GM18517 (cell line): Measurements from ENCODE around the gene AADAT.
"Not testable (repeated sequence)": the region's sequence is repeated elsewhere in the genome, so short reads cannot be mapped to it uniquely, and the experiment has no call there.

Experiments
- ATAC-seq: cut with Tn5 transposase; IDR thresholded peaks from one replicate; pipeline ENCODE4 v1.9.1; 2021; ENCODE audit warnings: mild to moderate bottlenecking, moderate library complexity; ENCODE audit not compliant: unreplicated experiment

Gene AADAT

DNA sequence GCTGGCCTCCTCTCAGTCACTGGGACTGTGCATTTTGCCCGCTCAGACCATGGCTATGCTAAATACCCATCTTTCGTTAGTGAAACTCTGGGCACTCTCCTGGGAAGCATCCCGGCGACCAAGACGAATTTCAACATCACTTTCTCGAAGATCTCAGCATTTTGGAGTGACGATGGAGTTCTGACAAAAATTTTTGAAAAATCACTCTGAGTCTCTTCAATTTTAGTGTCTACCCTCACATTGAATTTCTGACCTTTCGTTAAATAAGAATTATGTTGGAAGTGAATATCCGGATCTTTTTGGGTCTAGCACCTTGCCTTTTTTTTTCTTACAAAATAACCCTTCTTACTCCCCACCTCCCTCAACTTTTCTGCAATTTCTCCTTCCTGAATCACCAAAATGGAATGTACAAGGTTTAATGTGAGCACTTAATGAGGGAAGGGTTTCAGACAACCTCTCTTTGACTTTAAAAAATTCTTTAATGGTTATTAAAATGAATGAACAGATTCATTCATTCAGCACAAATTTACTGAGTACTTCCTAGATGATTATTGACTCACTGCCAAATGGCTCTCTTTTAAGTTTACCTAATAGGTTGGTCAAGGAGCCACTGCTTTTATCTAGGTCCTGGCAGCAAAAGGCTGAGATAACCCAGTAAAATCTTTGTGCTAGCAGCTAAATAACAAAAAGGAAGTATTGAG is 746 bp upstream of the AADAT start:
- ATAC-seq: no peak

DNA sequence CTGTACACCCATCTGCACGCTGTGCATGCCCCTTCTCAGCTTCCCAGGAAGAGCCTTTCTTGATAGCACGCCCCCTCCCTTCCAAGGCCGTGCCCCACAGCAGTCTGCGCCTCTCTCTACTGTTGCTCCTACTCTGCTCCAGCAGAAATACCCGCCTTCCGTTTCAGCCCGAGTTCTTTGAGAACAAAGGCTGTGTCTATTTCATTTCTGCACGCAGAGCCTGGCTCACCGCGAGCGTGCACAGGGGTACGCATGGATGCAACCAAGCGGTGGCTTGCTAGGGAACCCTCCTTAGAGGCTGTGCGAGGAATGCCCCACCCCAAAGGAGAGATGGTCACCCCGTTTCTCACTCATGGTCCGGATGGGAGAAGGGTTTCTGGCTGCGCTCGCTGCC is 485 bp downstream of the AADAT start:
- ATAC-seq: no peak

DNA sequence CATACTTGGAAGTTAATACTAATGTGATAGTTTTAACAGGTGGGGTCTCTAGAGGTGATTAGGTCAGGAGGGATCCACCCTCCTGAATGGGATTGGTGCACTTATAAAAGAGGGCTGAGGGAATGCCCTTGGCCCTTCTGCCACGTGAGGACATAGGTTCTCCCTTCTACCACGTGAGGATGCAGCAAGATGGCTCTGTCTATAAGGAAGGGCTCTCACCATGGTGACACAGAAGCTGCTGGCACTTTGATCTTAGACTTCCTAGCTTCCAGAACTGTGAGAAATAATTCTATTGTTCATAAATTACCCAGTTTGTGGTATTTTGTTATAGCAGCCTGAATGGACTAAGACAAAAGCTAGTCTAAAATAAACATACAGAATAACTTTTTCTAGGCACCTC is 1.0 kb downstream of the AADAT start:
- no peak for ATAC-seq

DNA sequence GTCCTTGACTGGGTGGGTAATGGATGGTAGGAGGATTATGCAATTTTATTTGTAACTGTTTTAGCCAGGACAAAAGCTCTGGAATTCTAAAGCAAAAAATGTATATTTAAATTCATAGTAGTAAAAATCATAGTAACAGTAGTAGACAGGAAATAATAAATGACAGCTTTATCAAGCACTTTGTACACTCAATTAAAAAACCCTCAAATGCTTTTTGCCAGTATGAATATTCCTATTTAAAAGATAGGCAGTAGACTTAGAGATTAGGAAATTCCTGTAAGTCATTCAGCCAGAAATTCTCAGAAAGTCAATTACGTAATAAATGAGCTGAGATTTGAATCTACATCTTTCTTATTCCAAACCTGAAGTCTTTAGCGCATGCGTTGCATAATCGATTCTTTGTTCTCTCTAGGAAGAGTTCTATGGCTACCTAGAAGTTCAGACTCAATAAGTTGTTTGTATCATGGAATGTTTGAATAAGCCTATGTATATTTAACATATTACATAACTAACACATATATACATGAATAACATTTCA is 2.5 kb downstream of the AADAT start:
- no peak for ATAC-seq

DNA sequence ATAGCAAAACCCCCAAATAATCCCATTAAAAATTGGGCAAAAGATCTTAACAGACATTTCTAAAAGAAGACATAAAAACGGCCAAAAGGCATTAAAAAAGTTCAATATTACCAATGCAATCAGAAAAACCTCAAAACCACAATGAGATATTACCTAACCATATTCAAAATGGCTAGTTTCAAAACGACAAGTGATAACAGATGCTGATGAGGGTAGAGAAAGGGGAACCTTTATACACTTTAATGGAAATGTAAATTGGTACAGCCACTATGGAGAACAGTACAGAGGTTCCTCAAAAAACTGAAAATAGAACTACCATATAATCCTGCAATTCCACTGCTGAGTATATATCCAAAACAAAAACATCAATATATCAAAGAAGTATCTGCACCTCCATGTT is 6.2 kb downstream of the AADAT start:
- no peak for ATAC-seq

DNA sequence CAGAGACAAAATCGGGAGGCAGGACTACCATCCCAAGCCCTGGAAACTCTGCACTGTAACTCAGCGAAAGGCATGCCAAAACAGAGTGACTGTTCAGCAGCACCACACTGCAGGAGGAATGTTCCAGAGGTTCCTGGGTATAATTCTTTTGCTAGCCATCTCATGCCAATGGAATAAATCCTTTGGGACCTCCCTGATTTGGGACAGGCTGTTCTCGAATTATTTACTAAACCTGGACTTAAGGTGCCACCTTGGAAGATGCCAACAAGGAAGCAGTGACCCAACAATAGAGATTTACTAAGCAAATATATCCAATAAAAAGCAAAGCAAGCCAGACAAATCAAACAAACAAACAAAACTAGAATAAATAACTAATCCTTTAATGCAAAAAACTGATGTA is 9.3 kb downstream of the AADAT start:
- no peak for ATAC-seq

DNA sequence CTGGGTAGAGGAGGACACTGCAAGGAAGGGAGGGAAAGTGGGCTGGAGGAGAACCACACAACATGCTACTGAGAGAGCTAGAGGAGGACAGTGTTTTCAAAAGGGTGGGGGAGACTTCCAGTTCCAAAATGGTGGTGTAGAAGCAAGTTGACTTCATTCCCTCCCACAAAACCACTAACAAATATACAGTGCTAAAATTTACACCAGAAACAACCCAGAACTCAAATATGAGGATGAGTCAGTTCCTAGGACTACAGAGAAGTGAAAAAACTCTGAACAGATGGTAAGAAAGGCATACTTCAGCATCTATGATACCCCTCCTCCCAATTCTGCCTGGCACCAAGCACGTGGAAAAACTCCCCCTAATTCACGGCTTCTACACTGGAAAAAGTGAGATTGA is 9.8 kb downstream of the AADAT start:
- no peak for ATAC-seq

DNA sequence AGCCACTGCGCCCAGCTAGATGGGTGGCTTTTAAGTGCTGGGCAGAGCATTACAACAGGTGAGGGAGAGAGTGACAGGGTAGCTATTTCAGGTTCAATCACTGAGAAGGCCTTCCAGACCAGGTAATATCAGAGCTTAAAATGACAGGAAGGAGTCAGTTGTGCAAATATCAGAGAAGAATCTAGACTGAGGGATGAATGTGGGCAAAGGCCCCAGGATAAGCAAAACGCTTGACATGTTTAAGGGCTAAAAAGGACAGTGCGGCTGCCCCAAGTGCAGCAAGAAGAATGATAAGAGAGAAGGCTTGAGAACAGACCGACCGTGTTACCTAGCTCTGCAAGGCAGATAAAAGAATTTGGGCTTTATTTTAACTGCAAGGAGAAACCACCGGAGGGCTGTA is 18.6 kb downstream of the AADAT start:
- no peak for ATAC-seq

DNA sequence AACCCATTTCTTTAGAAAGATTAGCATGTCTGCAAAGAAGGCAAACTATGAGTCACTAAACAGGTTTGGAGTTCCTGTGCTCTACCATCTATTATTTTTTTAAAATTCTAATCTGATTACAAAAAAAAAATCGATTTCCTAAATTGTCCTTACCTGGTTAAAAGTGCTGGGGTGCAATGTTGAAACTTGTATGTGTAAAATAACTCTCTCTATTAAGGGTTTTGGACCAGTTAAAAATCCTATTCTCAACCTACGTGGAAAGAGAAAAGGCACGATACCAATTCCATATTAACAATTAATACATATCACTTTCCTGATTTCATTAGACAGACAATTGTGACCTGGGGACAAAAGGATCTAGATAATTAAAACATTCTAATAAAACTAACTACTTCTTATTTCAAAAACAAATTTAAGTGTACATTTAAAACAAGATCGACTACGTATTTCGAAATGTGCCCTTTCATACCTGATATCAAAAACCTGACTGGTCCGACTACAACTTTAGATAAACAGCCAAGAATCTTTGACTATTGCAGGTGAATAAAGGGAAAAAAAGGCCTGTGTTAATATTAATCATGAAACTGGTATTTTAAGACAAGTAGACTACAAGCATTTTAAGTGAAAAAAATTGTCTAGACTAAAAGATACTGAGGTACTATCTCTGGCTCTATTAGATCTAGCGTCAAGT is 21.2 kb downstream of the AADAT start:
- ATAC-seq: no peak

DNA sequence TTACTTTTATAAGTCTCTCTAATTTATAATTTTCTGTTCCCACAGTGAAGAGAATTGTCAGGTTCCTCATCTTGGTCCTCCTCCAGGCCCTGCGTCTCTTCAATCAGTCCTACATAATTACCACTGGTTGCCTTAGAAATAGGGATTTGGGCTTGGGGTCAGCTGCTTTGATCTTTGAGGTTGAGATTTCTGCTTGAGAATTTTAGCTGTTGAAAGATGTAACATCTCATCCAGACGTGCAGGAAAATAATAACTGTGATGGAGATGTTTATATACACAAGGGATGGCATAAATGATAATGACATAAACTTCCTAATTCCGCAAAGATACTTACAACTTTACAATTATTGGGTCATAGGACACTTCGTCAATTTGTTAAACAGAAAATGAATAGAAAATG is 30.3 kb downstream of the AADAT start:
- ATAC-seq: no peak

DNA sequence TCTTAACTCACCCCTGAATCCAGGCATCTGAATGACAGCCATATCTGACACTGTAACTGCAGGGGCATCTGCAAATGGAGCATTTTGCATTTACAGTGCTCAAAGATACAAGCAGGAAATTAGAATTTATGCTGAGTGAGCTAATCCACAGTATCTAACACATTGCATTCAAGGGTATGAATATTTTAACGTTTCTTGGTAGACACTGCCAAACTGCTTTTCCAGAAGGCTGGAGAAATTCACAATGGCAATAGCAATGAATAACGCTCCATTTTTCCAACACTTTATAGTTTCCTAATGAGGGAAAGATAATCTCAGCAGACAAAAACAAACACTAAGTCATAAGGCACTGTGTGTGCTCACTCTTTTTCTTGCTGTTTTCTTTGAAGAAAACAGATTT is 30.9 kb downstream of the AADAT start:
- ATAC-seq: no peak

DNA sequence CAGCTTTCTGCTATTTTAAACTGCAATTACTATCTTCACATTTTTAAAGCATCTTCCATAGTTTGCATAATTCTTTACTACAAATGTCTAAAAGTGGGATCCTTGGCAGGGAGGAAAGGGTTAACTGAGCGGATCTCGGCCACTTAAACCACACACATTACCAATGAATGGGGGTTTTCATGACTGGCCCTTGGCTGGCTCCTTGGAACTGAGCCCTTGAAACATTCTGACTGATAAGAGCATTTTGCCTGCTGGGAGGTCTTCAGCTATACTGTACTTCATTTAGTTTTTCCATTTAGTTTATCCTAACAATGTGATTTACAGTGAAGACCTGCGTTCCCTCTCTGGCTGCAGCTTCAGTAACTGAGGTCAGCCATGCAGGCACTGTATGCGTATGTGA is 31.9 kb downstream of the AADAT start:
- ATAC-seq: no peak

DNA sequence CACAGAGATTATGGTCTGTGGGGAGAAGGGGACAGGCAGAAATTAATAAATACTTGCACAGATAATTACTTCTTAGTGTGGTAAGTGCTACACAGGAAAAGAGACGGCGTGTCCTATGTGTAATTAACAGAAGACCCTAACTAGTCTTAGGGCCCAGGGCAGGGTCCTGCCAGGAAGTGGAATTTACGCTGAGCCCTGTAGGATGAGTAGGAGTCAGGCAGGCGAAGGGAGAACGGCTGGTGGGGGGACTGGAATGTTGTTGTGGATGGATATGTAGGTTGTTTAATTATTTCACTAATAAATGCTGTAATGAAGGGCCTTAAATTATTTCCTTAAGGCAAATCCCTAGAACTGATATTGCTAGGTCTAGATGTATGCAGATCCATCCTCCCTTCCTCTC is 36.8 kb downstream of the AADAT start:
- no peak for ATAC-seq

DNA sequence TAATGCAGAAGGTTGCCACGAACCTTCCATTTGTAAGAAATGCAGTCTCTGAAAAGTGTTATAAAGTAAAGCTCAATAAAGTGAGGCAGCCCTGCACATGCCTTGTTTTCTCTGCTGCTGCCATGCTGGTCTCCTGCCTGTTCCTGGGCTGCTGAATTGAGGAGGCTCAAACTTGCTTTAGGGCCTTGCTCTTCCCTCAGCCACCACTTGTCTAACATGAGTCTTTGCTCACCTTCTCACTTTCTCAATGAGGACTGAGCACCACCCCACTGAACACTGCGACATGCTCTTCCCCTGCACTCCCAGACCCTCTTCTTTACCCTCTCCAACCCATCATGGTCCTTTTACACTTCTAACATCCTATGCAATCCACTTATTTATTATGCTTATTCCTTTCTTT is 38.4 kb downstream of the AADAT start:
- ATAC-seq: no peak

DNA sequence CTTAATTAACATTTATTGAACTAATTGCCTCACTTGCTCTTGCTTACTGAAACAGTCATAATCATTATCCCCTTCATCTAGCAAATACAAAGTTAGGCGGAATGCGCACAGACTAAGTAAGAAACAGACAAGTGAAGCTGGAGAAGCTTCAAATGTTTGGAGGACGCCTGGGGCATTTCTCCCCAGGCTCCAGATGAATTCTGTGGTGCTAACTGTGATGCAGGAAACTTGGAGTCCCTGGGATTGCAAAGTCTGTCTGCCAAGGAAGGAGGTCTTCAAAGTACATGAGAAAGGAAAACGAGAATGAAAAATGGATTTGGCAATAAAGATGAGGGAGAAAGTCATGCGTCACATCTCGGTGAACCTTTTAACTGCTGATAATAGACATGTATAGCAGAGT is 40.0 kb downstream of the AADAT start:
- no peak for ATAC-seq

DNA sequence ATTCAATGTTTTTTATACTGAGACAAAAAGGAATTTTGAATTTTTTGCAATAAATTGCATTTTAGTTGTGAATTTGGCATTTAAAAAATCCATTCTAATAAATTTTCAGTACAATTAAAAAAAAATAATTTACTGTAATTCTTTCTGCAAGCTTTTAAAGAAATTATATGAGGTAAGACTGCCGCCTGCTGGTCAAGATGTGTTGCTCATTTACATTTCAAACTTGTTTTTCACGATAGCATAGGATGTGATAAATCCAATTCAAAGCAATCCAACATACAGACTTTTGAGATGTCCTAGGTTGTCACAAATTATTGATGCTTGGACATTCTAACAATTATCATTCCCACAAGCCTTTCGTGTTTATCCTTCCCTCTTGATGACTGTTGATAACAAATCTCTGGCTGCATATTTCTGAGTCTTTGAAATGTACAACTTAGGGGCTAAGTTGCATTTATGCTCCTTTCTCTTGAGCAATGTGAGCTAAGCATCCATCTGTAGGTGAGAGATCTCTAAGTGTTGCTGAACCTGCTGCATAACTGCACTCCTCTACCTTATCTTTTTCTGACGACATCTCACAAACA is 41.9 kb downstream of the AADAT start:
- no peak for ATAC-seq

DNA sequence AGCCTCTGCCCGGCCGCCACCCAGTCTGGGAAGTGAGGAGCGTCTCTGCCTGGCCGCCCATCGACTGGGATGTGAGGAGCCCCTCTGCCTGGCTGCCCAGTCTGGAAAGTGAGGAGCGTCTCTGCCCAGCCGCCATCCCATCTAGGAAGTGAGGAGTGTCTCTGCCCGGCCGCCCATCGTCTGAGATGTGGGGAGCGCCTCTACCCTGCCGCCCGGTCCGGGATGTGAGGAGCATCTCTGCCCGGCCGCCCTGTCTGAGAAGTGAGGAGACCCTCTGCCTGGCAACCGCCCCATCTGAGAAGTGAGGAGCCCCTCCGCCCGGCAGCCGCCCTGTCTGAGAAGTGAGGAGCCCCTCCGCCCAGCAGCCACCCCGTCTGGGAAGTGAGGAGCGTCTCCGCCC is 43.6 kb downstream of the AADAT start:
- ATAC-seq: not testable (repeated sequence)

DNA sequence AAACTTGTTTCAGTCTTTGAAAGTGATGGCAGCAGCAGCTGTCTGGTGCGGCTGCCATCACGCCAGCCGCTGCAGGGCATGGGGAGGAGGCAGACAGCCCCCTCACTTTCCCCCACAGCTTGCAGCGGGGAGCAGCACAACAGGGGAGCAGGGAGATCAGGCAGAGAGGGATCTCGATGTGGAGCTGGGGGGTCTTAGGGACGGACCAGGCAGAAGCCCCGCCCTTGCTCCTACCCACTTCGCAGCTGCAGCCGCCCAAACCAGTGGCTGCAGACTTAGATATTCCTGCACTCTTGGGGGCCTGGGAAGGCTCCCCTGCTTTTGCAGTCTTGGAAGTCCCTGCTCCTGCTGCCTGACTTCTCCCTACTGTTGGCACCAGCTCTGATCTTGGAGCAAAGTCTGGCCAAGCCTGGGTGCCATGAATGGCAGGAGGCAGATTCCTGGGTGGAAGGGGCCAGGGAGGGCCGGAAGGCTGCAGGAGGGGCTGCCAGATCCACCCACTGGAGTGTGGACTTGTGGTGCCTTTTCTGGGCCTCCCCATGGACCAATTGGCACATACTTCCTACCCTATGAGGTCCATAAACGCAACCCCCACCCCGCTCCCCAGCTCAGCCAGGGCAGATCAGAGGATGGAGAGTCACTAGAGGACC is 49.6 kb downstream of the AADAT start:
- ATAC-seq: no peak

DNA sequence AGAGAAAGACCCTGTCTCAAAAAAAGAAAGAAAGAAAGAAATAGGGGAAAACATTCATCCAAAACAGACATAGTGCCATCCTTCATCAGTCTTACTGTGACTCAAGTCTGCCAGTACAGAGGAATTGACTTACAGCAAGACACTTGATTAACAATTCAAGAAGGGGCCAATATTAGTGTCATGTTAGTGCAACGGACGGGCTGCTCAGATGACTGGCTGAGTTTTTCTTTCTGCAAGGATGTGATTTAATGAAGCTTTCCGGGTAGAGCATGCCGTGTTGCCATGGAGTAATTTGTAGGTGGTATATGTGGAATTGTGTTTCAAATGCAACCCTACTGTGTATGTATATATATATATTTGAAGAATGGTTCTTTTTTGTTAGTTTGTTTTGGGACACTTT is 51.0 kb downstream of the AADAT start:
- ATAC-seq: no peak

DNA sequence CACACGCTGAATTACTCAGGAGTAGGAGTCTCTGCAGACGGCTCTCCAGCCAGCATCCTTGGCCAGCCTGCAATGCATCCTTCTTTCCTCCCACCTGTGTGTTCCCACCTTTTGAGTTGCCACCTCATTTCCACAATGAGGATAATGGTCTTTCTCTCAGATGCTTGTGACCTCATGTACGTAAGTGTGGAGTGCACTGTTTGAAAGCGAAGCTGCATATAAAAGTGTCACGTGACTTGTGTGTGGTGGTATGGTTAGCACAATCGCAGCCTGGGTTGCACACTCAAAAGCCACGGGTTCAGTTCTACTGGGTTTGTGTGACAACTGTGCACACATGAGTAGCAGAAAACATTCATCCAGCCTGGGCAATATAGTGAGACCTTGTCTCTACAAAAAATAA is 51.5 kb downstream of the AADAT start:
- ATAC-seq: no peak

DNA sequence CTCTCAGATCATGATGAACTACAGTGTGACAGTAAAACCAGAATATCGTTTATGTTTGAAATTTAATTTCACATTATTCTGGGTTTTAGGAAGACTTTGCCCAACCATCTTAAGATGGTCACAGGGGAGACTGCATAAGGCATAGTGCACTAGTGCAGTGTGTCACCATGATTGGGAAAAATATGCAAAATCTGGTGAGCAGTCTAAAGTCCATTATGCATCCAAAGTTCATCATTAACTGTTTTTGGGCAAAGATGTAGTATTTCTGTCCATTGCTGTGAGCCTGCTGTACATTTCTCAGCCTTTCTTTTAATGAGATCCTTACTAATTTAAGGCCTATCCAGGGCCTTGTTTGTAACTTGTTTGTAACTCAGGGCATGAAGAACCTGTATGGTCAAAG is 52.3 kb downstream of the AADAT start:
- no peak for ATAC-seq

DNA sequence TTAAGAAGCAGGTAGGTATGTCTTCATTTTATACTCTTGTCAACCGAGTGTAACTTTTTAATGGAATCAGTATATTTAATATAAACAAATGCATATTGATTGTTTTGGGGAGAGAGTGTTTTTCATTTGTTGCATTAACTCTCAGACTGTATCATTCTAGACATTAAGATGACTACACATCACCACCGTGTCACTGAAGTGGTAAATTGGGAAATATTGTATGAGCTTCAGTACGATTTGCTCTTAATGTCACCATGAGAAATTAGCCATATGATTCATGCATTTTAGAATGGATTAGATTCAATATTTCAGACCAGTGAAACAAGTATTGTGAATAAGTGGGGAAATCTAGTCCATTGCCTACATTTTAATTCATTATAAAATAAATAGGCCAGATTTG is 53.9 kb downstream of the AADAT start:
- no peak for ATAC-seq
